ENCODE data around the gene EIF4G2. TPM values are rescaled to one million over a fixed set of nuclear protein-coding genes. Genes with fewer than 3 reads are reported as not detected.

Gene EIF4G2
- polyA plus RNA-seq, 5 donors = 768 to 1,029 (median 975) TPM

Other genes starting within 250 kb of the EIF4G2 start
- 100 to 1,000 TPM; 134 to 241 (median 194) TPM for gene LYVE1, start 240.3 kb downstream of the EIF4G2 start, polyA plus RNA-seq (ENCODE audit: insufficient read depth in 1 of 5, insufficient read length in 5 of 5, low replicate concordance in 1 of 5)
- 10 to 100 TPM in 4 of 5 donors, 1 to 10 TPM in 1; 9.7 to 21.0 (median 13.3) TPM for gene IRAG1, start 115.2 kb downstream of the EIF4G2 start, polyA plus RNA-seq (ENCODE audit: insufficient read depth in 1 of 5, insufficient read length in 5 of 5, low replicate concordance in 1 of 5)
- gene CTR9, start 57.7 kb downstream of the EIF4G2 start, polyA plus RNA-seq (ENCODE audit: insufficient read depth in 1 of 5, insufficient read length in 5 of 5, low replicate concordance in 1 of 5) = 10 to 100 TPM; 47.4 to 63.7 (median 61.7) TPM
- 100 to 1,000 TPM; 100 to 159 (median 120) TPM for gene ZBED5, start 49.1 kb upstream of the EIF4G2 start, polyA plus RNA-seq (ENCODE audit: insufficient read depth in 1 of 5, insufficient read length in 5 of 5, low replicate concordance in 1 of 5)